IMR-90 (cell line): ENCODE results near the gene PRKAG1. TPM values are rescaled to one million over a fixed set of nuclear protein-coding genes. Genes with fewer than 3 reads are reported as not detected.

Experiments used
- ATAC-seq: fragments of 200-7000 bp; cut with Tn5 transposase; 2 replicates; pipeline ENCODE4 v1.9.1; 2020; ENCODE audit warnings: low read depth, mild to moderate bottlenecking, moderate library complexity
- BruUV-seq: library from RNA; stranded (reverse); fragments of 400-500 nt; replicated peaks from 2 replicates; lab custom pipeline; 2021; lab: Mats Ljungman, UMichigan
- CTCF ChIA-PET: fragments of 300-600 bp; formaldehyde crosslinking; extraction: SDS; loops from one replicate; lab custom pipeline; 2021; ENCODE audit warnings: antibody characterized with exemption; lab: Yijun Ruan, JAX
- POLR2A ChIA-PET: fragments of 300-600 bp; sonication (Branson Sonifier 250); formaldehyde crosslinking; loops from one replicate; lab custom pipeline; 2022; ENCODE audit warnings: antibody characterized with exemption; ENCODE audit not compliant: unreplicated experiment; lab: Charles Lee
- DNase-seq: peaks from one replicate; pipeline ENCODE4 v3.0.0; 2013
- H2AFZ ChIP-seq: replicated peaks from 2 replicates; pipeline ENCODE3; 2013; ENCODE audit warnings: low read length, mild to moderate bottlenecking; ENCODE audit not compliant: poor library complexity
- H2AK5ac ChIP-seq: 2 replicates; pipeline ENCODE4 v1.6.1; 2013; ENCODE audit warnings: low read depth, low read length, inconsistent platforms
- H2AK9ac ChIP-seq: replicated peaks from 2 replicates; pipeline ENCODE3; 2013; ENCODE audit warnings: mild to moderate bottlenecking, low read depth, low read length, moderate library complexity; ENCODE audit not compliant: poor library complexity
- H2BK120ac ChIP-seq: 2 replicates; pipeline ENCODE4 v1.6.1; 2013; ENCODE audit warnings: low read depth, low read length, inconsistent platforms
- H2BK15ac ChIP-seq: 3 replicates; pipeline ENCODE4 v1.6.1; 2013; ENCODE audit warnings: low read depth, low read length, inconsistent platforms
- H2BK20ac ChIP-seq: 2 replicates; pipeline ENCODE4 v1.6.1; 2013; ENCODE audit warnings: low read depth, mild to moderate bottlenecking, inconsistent platforms, low read length, moderate library complexity
- H2BK5ac ChIP-seq: 2 replicates; pipeline ENCODE4 v1.6.1; 2013; ENCODE audit warnings: mild to moderate bottlenecking, low read depth, low read length, inconsistent platforms; ENCODE audit not compliant: poor library complexity, severe bottlenecking
- H3K14ac ChIP-seq: replicated peaks from 2 replicates; pipeline ENCODE4 v1.6.1; 2013; ENCODE audit warnings: low read depth, low read length, inconsistent platforms
- H3K18ac ChIP-seq: 2 replicates; pipeline ENCODE4 v1.6.1; 2013; ENCODE audit warnings: low read depth, low read length, control low read depth
- H3K23ac ChIP-seq: 2 replicates; pipeline ENCODE4 v1.6.1; 2013; ENCODE audit warnings: low read depth, low read length, inconsistent platforms
- H3K27ac ChIP-seq: 2 replicates; pipeline ENCODE4 v1.5.1; 2013; ENCODE audit warnings: mild to moderate bottlenecking, control low read depth, low read length; ENCODE audit not compliant: insufficient read depth
- H3K27me3 ChIP-seq: 2 replicates; pipeline ENCODE4 v1.6.1; 2013; ENCODE audit warnings: low read length; ENCODE audit not compliant: control insufficient read depth, insufficient read depth
- H3K36me3 ChIP-seq: 2 replicates; pipeline ENCODE4 v1.6.1; 2013; ENCODE audit warnings: low read length, mixed read lengths; ENCODE audit not compliant: control insufficient read depth, insufficient read depth
- H3K4ac ChIP-seq: 2 replicates; pipeline ENCODE4 v1.6.1; 2013; ENCODE audit warnings: low read depth, low read length, inconsistent platforms
- H3K4me1 ChIP-seq: 2 replicates; pipeline ENCODE4 v1.6.1; 2013; ENCODE audit warnings: low read length, mixed read lengths; ENCODE audit not compliant: control insufficient read depth, insufficient read depth
- H3K4me2 ChIP-seq: 2 replicates; pipeline ENCODE4 v1.6.1; 2013; ENCODE audit warnings: low read depth, mild to moderate bottlenecking, control low read depth, low read length, moderate library complexity
- H3K4me3 ChIP-seq: 2 replicates; pipeline ENCODE4 v1.5.1; 2013; ENCODE audit warnings: low read depth, mild to moderate bottlenecking, control low read depth, low read length, moderate library complexity; ENCODE audit not compliant: insufficient read depth
- H3K56ac ChIP-seq: 2 replicates; pipeline ENCODE4 v1.6.1; 2013; ENCODE audit warnings: low read length, inconsistent platforms; ENCODE audit not compliant: insufficient read depth; ENCODE audit errors: extremely low read depth
- H3K79me1 ChIP-seq, 2 experiments: 2 replicates each; pipeline ENCODE4 v1.6.1; 2013; ENCODE audit warnings: low read length in 2 of 2, inconsistent platforms in 1 of 2, low read depth in 1 of 2
- H3K9ac ChIP-seq: 2 replicates; pipeline ENCODE4 v1.6.1; 2013; ENCODE audit warnings: low read depth, low read length, control low read depth
- H3K9me1 ChIP-seq: 2 replicates; pipeline ENCODE4 v1.6.1; 2013; ENCODE audit warnings: low read length, inconsistent platforms; ENCODE audit not compliant: insufficient read depth
- H3K9me3 ChIP-seq: 2 replicates; pipeline ENCODE4 v1.6.1; 2013; ENCODE audit warnings: low read length; ENCODE audit not compliant: control insufficient read depth, insufficient read depth
- H4K20me1 ChIP-seq: 2 replicates; pipeline ENCODE4 v1.6.1; 2013; ENCODE audit warnings: low read length, inconsistent platforms; ENCODE audit not compliant: insufficient read depth
- H4K5ac ChIP-seq: 2 replicates; pipeline ENCODE4 v1.6.1; 2013; ENCODE audit warnings: mild to moderate bottlenecking, low read depth, low read length, control low read depth
- H4K8ac ChIP-seq, 2 experiments: 2 replicates each; pipeline ENCODE4 v1.6.1; 2013; ENCODE audit warnings: low read depth in 2 of 2, low read length in 2 of 2, control low read depth in 1 of 2, inconsistent platforms in 1 of 2
- H4K91ac ChIP-seq: 2 replicates; pipeline ENCODE4 v1.6.1; 2013; ENCODE audit warnings: low read depth, low read length, inconsistent platforms; ENCODE audit not compliant: insufficient read depth
- BHLHE40 ChIP-seq: fragments of 150-350 bp; IDR thresholded peaks from 2 replicates; pipeline ENCODE4 v1.6.1; 2016; ENCODE audit warnings: mild to moderate bottlenecking, low read depth, low read length
- CEBPB ChIP-seq: IDR thresholded peaks from 2 replicates; pipeline ENCODE4 v1.6.1; 2012; ENCODE audit warnings: low read depth, low read length, improper control_type of control experiment
- CHD1 ChIP-seq: IDR thresholded peaks from 2 replicates; pipeline ENCODE4 v1.6.1; 2012; ENCODE audit warnings: low read depth, low read length, improper control_type of control experiment
- CTCF ChIP-seq: conservative IDR thresholded peaks from 2 replicates; pipeline ENCODE4 v1.5.1; 2012; ENCODE audit warnings: mild to moderate bottlenecking, low read depth, low read length, improper control_type of control experiment
- ELK1 ChIP-seq: fragments of 150-350 bp; IDR thresholded peaks from 2 replicates; pipeline ENCODE4 v1.6.1; 2016; ENCODE audit warnings: low read depth, mild to moderate bottlenecking, low read length, moderate library complexity, borderline replicate concordance
- FOS ChIP-seq: fragments of 150-350 bp; IDR thresholded peaks from 2 replicates; pipeline ENCODE4 v1.6.1; 2016; ENCODE audit warnings: low read depth, low read length
- MAFK ChIP-seq: IDR thresholded peaks from 2 replicates; pipeline ENCODE4 v1.6.1; 2012; ENCODE audit warnings: low read depth, low read length, improper control_type of control experiment
- MAZ ChIP-seq: IDR thresholded peaks from 2 replicates; pipeline ENCODE4 v1.6.1; 2012; ENCODE audit warnings: low read depth, mild to moderate bottlenecking, low read length, improper control_type of control experiment, moderate library complexity, borderline replicate concordance
- MXI1 ChIP-seq: IDR thresholded peaks from 2 replicates; pipeline ENCODE4 v1.6.1; 2012; ENCODE audit warnings: low read depth, mild to moderate bottlenecking, low read length, moderate library complexity, borderline replicate concordance
- NFE2L2 ChIP-seq: fragments of 150-350 bp; IDR thresholded peaks from 2 replicates; pipeline ENCODE4 v1.6.1; 2016; ENCODE audit warnings: low read depth, mild to moderate bottlenecking, low read length
- POLR2A ChIP-seq: IDR thresholded peaks from 2 replicates; pipeline ENCODE4 v1.6.1; 2012; ENCODE audit warnings: mild to moderate bottlenecking, low read depth, low read length
- RAD21 ChIP-seq: IDR thresholded peaks from 2 replicates; pipeline ENCODE4 v1.6.1; 2012; ENCODE audit warnings: low read length, improper control_type of control experiment
- RCOR1 ChIP-seq: IDR thresholded peaks from 2 replicates; pipeline ENCODE4 v1.6.1; 2012; ENCODE audit warnings: mild to moderate bottlenecking, low read length, improper control_type of control experiment; ENCODE audit not compliant: insufficient replicate concordance
- RFX5 ChIP-seq: IDR thresholded peaks from 2 replicates; pipeline ENCODE4 v1.8.0; 2012; ENCODE audit warnings: low read depth, mild to moderate bottlenecking, low read length, moderate library complexity
- SMC3 ChIP-seq: fragments of 150-350 bp; IDR thresholded peaks from 2 replicates; pipeline ENCODE4 v1.6.1; 2016; ENCODE audit warnings: low read depth, mild to moderate bottlenecking, antibody characterized with exemption, low read length, moderate library complexity
- USF2 ChIP-seq: fragments of 150-350 bp; IDR thresholded peaks from 2 replicates; pipeline ENCODE4 v1.6.1; 2017; ENCODE audit warnings: mild to moderate bottlenecking, antibody characterized with exemption, low read length, low read depth
- WGBS, 2 experiments: methylation state at CpG; one replicate each; pipeline versions ENCODE4 v1.1.5 to v1.1.7; 2013; ENCODE audit warnings: missing lambda C conversion rate in 2 of 2; ENCODE audit not compliant: insufficient read length in 1 of 2; ENCODE audit errors: extremely low coverage in 2 of 2; 5-methylcytosine and 5-hydroxymethylcytosine counted together
- dilution Hi-C: fragments of 300-500 bp; cut with HindIII; formaldehyde crosslinking; loops from one replicate; pipeline ENCODE4 v1.14.3; 2018; ENCODE audit warnings: low sequenced_read_pairs; ENCODE audit not compliant: unreplicated experiment
- in situ Hi-C: fragments of 300-500 bp; cut with MboI; formaldehyde crosslinking; loops from 3 replicates; pipeline ENCODE4 v1.14.3; 2019; ENCODE audit warnings: low sequenced_read_pairs, inconsistent platforms, mixed read lengths
- intact Hi-C: fragments of 100-400 bp; cut with micrococcal nuclease; formaldehyde crosslinking; loops from 2 replicates; pipeline ENCODE4 v1.10.0; 2022
- polyA plus RNA-seq, 3 experiments: library from polyadenylated mRNA; depleted of rRNA; stranded (reverse); fragments of >200 nt; gene quantifications; 2 replicates each; pipeline ENCODE4 v1.2.3, GENCODE V29; 2012; ENCODE audit warnings: low replicate concordance in 1 of 3
- total RNA-seq: library from RNA; depleted of rRNA; stranded (reverse); fragments of >200 nt; gene quantifications from 2 replicates; pipeline ENCODE4 v1.2.3, GENCODE V29; 2012

The PRKAG1 gene
- total and polyA plus RNA-seq, 2 of the 4 experiments (the other 2 are of a cell fraction) = 81.1 to 106 TPM

- 91% methylated on average over 9 of the region's 14 CpGs; no CpG with 5 or more reads in 1 of the 2 experiments for WGBS, 2 experiments
- TF ChIP-seq FOS (no peak), RFX5 (no peak), MAFK (no peak), POLR2A (no peak), CHD1 (no peak), MAZ (no peak), CTCF (no peak), BHLHE40 (no peak), USF2 (no peak), MXI1 (no peak), NFE2L2 (no peak), CEBPB (no peak), RAD21 (no peak), SMC3 (no peak), ELK1 (no peak), RCOR1 (no peak)
- Histone ChIP-seq H2BK20ac (no peak overlapping the region), H4K8ac (no peak overlapping the region), H3K9me3 (no peaks in the 10 kb centered on the region), H2AK5ac (no peak overlapping the region), H3K4me1 (no peaks in the 10 kb centered on the region), H3K79me1 (peaks cover 28 to 38% of the 10 kb centered on the region in 2 experiments), H3K4me3 (no peak overlapping the region), H4K5ac (no peak overlapping the region), H2BK15ac (no peak overlapping the region), H3K9ac (no peak overlapping the region), H3K56ac (no peak overlapping the region), H3K27me3 (no peaks in the 10 kb centered on the region), H3K4me2 (no peak overlapping the region), H3K14ac (no peak overlapping the region), H3K9me1 (no peaks in the 10 kb centered on the region), H3K23ac (no peak overlapping the region), H4K91ac (no peak overlapping the region), H3K27ac (no peak overlapping the region), H2AFZ (no peak overlapping the region), H3K4ac (no peak overlapping the region), H3K36me3 (peaks cover 85% of the 10 kb centered on the region), H2BK5ac (no peak overlapping the region), H3K18ac (no peak overlapping the region), H2AK9ac (no peak overlapping the region), H2BK120ac (no peak overlapping the region), H4K20me1 (peaks cover 18% of the 10 kb centered on the region; the same call in 1 of the 2 replicates)
- in situ Hi-C loops = no loop called here
- dilution Hi-C loops = no loop called here
- no peak for DNase-seq
- ATAC-seq = no peak
- intact Hi-C loops = no loop called here
- no TSS peak for BruUV-seq
- CTCF ChIA-PET = no interaction called here
- POLR2A ChIA-PET = no interaction called here
These were observed 21.8 kb upstream of the PRKAG1 start for GRCh38 chr12:49040364-49040855.
